ENCODE data around the gene GPR183.

GPR183 gene

GRCh38 chr13:99307247-99307646, at the start of gene GPR183:
GPR183 (minus strand) TSS chr13:99307399; CDS start chr13:99296145, 11,254 bp downstream.
- no peak for DNase-seq (ENCODE audit: low read depth)

- DNase-seq (ENCODE audit: low read depth) = no peak
Measured at GRCh38 chr13:99356262-99357091, 49.3 kb upstream of the GPR183 start.

- DNase-seq (ENCODE audit: low read depth) = no peak
Measured at GRCh38 chr13:99356012-99356261, 48.7 kb upstream of the GPR183 start.

GRCh38 chr13:99355267-99356011, 48.2 kb upstream of the GPR183 start:
- DNase-seq (ENCODE audit: low read depth) = no peak

- no peak for DNase-seq (ENCODE audit: low read depth)
Measured at GRCh38 chr13:99354371-99354951, 47.3 kb upstream of the GPR183 start.

GRCh38 chr13:99353836-99354235, 46.6 kb upstream of the GPR183 start:
- DNase-seq (ENCODE audit: low read depth) = no peak

GRCh38 chr13:99353246-99353600, 46.0 kb upstream of the GPR183 start:
- no peak for DNase-seq (ENCODE audit: low read depth)

GRCh38 chr13:99352351-99353245, 45.4 kb upstream of the GPR183 start:
- DNase-seq (ENCODE audit: low read depth) = no peak

- DNase-seq (ENCODE audit: low read depth) = no peak
Measured at GRCh38 chr13:99351772-99352171, 44.6 kb upstream of the GPR183 start.

- no peak for DNase-seq (ENCODE audit: low read depth)
Measured at GRCh38 chr13:99350191-99350590, 43.0 kb upstream of the GPR183 start.

GRCh38 chr13:99347911-99348451, 40.8 kb upstream of the GPR183 start:
- no peak for DNase-seq (ENCODE audit: low read depth)

GRCh38 chr13:99347335-99347878, 40.2 kb upstream of the GPR183 start:
- DNase-seq (ENCODE audit: low read depth) = no peak

GRCh38 chr13:99346335-99347042, 39.3 kb upstream of the GPR183 start:
- no peak for DNase-seq (ENCODE audit: low read depth)

GRCh38 chr13:99345345-99345744, 38.1 kb upstream of the GPR183 start:
- no peak for DNase-seq (ENCODE audit: low read depth)

- no peak for DNase-seq (ENCODE audit: low read depth)
Measured at GRCh38 chr13:99344610-99345208, 37.5 kb upstream of the GPR183 start.

- DNase-seq (ENCODE audit: low read depth) = no peak
Measured at GRCh38 chr13:99342723-99343315, 35.6 kb upstream of the GPR183 start.

GRCh38 chr13:99341969-99342722, 34.9 kb upstream of the GPR183 start:
- no peak for DNase-seq (ENCODE audit: low read depth)

GRCh38 chr13:99340638-99341037, 33.4 kb upstream of the GPR183 start:
- DNase-seq (ENCODE audit: low read depth) = no peak

GRCh38 chr13:99339736-99340397, 32.7 kb upstream of the GPR183 start:
- DNase-seq (ENCODE audit: low read depth) = no peak

Measured in stimulated activated CD8-positive, alpha-beta memory T cell treated with anti-CD3 and anti-CD28 coated beads, Interleukin-4, amount 100 ng/mL, for 24 hours (primary cell).